ENCODE measurements around the gene GLS2. TPM values are rescaled to one million over a fixed set of nuclear protein-coding genes. Genes with fewer than 3 reads are reported as not detected.

Gene GLS2
- total and polyA plus RNA-seq, 9 of the 15 experiments (the other 6 are each of a cell fraction or from before 2014, with no cell fraction given): 0.11 TPM; not detected in 8

DNA sequence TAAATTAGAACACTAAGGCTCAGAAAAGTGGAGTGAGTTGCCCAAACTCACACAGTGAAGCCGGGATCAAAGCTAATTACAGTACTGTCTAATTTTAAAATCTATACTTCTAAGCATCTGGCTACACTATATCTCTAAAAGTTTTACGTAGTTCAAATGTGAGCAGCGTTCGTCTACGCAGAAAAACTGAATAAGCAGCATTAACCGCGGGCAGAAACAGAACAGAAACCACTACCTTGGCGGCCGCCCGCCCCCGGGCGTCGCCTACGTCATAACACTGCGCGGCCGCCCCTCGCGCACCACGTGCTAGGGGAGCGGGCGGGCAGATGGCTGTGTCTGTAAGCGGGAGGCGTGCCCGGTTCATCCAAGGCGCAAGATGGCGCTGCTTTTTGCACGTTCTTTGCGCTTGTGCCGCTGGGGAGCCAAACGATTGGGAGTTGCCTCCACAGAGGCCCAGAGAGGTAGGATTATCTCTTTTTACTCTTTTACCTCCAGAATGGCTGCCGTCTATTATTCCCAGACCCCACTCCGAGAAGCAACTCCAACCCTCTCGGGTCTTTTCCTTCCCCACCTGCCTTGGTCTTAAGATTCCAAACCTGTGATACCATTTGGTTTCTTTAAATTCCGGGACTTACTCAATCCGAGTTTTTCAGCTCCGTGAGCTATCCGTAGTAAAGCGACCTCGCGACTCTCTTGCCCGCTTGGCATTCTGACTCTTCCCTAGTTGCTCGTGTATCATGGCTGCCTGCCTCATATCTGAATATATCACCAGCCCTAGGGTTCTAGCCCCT is 19.6 kb downstream of the GLS2 start, which contains the start of gene SPRYD4 (continued):
- TF ChIP-seq ZHX1 (conservative IDR thresholded peaks at IDR 0.05; ENCODE audit: low read length) (peak; percentile 82; the same call in 1 of the 2 replicates), JUNB (CRISPR knock-in tag; conservative IDR thresholded peaks at IDR 0.05) (no peak), ARID3A (IDR thresholded peaks at IDR 0.05; ENCODE audit: borderline replicate concordance, low read depth, low read length) (no peak), MEF2D (tag; conservative IDR thresholded peaks at IDR 0.05; ENCODE audit: low read depth) (no peak), SMARCA5 (IDR thresholded peaks at IDR 0.05) (no peak), RBM39 (optimal IDR thresholded peaks at IDR 0.05; ENCODE audit: low read depth, low read length) (no peak), CEBPG (CRISPR knock-in tag; IDR thresholded peaks at IDR 0.05) (no peak), CEBPG (tag; conservative IDR thresholded peaks at IDR 0.05 in 1 of 2, IDR thresholded peaks at IDR 0.05 in 1 of 2) (no peak), NR2C2 (CRISPR knock-in tag; IDR thresholded peaks at IDR 0.05) (no peak), NR2C2 (tag; IDR thresholded peaks at IDR 0.05) (peak; percentile 82), CREBBP (IDR thresholded peaks at IDR 0.05; ENCODE audit: low read depth, low read length) (no peak), PTRF (tag; IDR thresholded peaks at IDR 0.05) (no peak), MED1 (CRISPR knock-in tag; IDR thresholded peaks at IDR 0.05; ENCODE audit: borderline replicate concordance) (no peak), ARID3B (CRISPR knock-in tag; IDR thresholded peaks at IDR 0.05; ENCODE audit: borderline replicate concordance) (no peak), ZNF146 (CRISPR knock-in tag; IDR thresholded peaks at IDR 0.05; ENCODE audit: unreplicated experiment) (no peak), TCF3 (CRISPR knock-in tag; IDR thresholded peaks at IDR 0.05) (peak; percentile 48), ESRRA (IDR thresholded peaks at IDR 0.05; ENCODE audit: borderline replicate concordance, low read depth) (peak; percentile 71; the same call in 1 of the 2 replicates), SNIP1 (IDR thresholded peaks at IDR 0.05; ENCODE audit: low read depth) (no peak)
- TF ChIP-seq, protein P1, sequence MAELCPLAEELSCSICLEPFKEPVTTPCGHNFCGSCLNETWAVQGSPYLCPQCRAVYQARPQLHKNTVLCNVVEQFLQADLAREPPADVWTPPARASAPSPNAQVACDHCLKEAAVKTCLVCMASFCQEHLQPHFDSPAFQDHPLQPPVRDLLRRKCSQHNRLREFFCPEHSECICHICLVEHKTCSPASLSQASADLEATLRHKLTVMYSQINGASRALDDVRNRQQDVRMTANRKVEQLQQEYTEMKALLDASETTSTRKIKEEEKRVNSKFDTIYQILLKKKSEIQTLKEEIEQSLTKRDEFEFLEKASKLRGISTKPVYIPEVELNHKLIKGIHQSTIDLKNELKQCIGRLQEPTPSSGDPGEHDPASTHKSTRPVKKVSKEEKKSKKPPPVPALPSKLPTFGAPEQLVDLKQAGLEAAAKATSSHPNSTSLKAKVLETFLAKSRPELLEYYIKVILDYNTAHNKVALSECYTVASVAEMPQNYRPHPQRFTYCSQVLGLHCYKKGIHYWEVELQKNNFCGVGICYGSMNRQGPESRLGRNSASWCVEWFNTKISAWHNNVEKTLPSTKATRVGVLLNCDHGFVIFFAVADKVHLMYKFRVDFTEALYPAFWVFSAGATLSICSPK (IDR thresholded peaks at IDR 0.05; ENCODE audit: borderline replicate concordance): no peak

Measured in K562 (cell line).